GM19035 (cell line): Measurements from ENCODE around the gene TBCK.

ENCODE experiments used
- ATAC-seq: cut with Tn5 transposase; IDR thresholded peaks from one replicate; pipeline ENCODE4 v1.9.1; 2021; ENCODE audit not compliant: unreplicated experiment

Gene TBCK

GRCh38 chr4:106051514-106051913, 264.5 kb downstream of the TBCK start:
- no peak for ATAC-seq

DNA sequence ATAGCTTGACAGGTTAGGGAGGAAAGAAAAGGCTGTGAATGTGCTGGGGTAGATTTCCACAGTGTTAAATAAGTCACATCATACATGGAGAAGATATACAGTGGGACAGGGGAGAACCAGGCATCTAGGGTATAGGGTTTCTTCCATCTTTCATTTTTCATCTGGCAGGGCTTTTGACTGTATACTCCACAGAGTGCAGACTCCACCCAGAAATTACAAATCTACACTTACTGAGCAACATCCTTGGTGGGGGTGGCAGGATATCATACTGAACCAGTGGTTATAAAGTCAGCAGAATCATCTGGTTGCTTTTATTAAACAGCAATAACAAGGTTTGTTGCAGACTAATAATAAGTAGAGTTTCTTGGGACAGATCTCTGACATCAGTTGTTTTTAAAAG, 266.5 kb downstream of the TBCK start:
- no peak for ATAC-seq

DNA sequence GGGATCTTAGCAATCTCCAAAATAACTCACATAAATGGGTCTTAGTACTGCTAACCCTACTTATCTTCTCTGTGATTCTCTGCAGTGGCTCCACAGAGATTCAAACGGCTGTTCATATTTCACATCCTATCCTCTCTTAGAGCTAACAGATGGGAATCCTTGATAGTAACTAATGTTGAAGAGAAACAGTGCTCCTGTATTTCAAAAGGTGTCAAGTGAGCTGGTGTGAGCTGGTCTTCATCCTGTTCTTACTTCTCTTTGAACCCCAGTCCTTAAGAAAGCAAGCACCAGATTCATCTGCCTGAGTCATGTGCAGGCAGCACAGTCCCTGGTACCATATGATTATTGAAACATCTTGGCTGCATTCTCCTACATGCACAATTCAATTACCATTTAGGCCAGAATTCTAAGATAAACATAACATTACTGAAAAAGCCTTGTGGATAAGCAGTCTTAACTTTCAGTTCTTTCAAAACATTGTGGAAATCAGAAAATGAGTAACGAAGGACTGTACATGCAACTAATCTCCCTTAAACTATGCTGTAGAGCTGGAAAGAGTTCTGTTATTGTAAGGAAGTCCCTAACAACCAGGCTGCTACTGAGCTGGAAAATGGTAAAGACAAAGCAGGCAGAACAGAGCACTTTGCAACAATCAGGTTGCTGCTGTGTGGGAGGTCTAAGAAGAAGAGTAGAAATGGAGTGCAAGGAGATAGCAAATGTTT, 267.6 kb downstream of the TBCK start:
- ATAC-seq: no peak

DNA sequence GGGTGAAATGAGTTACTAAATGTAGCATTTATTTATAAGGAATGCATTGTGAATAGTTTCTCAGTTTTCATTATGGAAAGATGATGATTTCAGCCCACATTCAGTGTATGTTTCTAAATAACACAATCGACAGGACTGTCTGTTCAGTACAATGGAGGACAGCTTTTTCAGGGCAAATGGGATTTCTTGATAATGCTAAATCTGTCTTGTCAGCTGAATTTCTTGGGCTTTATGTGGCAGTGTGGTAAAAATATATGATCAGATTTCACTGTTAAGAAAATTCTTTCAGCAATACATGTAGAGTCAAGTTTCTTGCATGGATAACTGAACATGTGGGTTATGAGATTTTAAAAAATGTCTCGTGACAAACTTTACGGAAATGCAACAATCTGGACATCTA, 269.9 kb downstream of the TBCK start:
- ATAC-seq: no peak

DNA sequence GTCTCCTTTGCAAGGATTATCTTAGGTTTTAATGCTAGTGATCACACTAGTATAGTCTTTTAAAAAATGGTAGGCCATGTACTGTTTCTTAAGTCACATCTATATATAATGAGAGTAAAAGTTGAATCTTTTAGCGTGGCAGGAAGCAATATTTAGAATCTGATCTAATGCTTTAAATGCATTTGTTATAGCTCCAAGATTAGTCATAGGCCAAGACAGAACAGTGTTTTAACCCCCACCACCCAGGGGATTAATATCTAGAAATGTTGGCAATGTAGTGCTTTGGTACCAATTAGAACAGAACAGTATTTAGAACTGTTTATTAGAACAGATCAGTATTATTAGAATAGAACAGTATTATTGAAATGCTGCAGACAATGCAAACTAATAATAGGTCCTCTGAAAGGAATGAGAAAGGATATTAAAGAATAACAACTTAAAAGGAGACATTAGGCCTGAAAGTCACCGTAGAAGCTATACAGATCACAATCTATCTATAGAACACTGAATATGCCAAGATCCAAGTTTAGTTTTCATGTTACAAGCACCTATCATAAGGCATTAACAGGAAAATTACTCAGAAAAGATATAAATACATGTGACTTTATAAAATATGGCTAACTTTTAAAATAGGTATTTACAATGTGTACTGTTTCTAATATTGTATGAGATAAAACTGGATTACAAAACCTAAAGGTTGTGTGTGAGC, 274.6 kb downstream of the TBCK start:
- no peak for ATAC-seq

GRCh38 chr4:106039796-106040195, 276.2 kb downstream of the TBCK start:
- no peak for ATAC-seq

DNA sequence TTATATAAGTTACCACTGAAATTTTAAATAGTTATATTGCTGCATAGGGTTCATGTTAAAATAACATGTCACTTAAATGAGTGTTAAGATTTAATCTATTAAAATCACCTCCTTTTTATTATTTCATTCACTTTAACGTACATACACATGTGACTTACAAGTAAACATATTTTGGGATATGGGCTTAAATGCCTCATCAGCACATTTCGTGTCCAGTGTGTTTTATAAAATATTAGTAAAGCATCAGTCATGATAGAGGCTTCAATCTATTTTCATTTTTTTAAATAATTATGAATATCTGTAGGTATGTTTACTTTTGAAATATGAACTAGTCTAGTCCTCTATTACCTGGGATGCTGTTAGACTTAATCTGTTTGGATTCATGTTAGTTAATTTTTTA, 277.1 kb downstream of the TBCK start:
- ATAC-seq: no peak

GRCh38 chr4:106038012-106038411, 278.0 kb downstream of the TBCK start:
- ATAC-seq: no peak

DNA sequence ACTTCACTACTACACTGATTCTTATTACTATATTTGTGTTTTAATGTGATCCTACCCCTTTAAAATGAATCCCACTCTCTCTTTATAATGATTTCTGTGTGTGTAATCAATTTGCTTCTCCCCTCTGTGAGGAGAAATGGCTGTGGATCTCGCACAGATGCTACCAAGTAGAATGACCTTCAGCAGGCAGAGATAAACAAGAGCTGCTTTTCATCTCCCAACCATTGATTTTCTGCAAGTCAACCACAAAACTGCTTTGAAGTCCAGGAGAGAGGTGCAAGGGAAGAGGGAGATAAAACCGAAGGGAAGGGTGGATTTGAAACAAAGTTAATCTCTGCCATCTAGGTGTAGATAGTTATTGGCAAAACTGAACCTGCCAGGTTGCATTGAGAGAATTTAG, 279.2 kb downstream of the TBCK start:
- ATAC-seq: no peak

DNA sequence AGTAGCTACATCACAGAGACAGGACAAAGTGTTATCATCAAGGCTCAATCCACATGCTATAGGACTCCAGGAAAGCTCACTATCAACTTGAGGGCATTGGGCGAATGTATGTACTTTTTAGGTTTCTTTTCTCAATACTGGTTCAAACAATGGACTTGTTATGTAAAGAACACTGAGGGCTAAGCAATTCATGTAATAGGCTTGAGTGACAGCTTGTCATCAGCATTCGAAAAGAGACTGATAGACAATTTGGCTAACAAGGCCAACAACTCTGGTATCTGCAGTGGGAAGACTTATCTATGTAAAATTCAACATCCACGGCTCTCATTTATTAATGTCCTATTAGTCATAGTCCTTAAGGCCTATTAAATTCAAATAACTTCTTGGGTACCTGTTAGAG, 279.7 kb downstream of the TBCK start:
- no peak for ATAC-seq

DNA sequence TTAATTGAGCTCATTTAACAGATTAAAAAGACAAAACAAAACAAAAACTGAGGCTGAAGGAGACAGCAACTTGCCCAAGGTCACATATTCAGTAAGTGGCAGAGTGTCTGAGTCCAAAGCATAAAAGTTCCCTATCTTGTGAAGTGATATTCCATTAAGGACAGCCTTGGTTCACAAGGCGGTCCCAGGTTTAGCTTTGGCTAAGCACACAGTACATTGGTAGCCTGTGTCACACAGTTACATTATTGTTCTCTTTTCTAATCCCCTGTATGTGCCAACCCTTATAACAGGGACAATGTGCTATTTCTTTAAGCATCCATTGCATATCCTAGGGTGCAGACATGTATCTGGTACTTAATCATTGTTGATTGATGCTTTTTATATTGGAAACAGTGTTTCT, 280.8 kb downstream of the TBCK start:
- ATAC-seq: no peak

- no peak for ATAC-seq
These were observed 281.3 kb downstream of the TBCK start for GRCh38 chr4:106034751-106035150.

DNA sequence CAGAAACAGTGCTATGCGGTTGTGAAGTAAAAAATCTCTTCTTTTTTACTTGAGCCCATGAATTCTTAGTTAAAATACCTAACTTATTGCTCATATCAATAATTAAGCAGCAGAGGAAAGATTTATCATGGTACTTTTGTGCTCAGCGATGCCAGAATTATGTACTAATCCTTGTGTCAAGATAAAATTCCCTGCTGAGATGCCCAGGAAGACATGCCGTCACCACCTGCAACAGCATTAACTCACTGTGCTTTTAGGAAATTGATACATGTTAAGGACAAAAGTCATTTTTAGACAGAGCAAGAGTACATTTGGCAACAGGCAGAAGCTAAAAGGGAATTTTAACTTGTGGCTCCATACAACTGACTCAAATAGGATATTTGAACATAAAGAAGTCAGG, 281.8 kb downstream of the TBCK start:
- ATAC-seq: no peak

- ATAC-seq: no peak
These were observed 282.5 kb downstream of the TBCK start for GRCh38 chr4:106033469-106033868.

- ATAC-seq: no peak
These were observed 283.1 kb downstream of the TBCK start for GRCh38 chr4:106032851-106033286.

GRCh38 chr4:106022454-106022853, 293.6 kb downstream of the TBCK start:
- no peak for ATAC-seq

DNA sequence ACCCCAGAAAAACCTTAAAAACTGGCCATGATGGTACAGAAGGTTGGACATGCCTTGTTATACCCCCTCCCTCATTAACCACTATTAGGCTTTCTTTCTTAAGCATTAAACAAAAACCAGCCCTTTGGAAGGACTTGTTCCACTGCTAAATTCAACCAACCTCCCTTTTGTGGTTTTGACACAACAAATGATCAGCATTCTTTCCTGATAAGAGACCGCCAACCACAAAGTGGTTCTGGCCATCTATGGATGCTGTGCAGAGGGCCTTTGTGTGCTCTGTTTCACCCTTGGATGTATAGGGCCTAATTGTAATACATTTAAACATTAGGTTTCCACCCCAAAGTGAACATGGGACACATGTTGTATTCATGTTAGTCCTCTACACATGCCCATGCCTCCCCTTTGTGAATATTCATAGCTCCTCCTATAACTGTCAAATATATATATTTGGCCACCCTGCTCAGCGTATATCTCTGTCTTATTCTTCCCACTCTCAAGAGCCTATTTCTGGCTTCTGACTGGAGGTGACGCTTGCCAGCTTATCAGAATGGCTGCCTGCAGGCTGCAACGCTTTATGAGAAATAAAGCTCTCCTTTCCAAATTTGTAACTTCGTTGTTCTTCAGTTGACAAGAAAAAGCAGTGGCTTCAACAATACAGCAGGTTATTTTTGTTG, 294.1 kb downstream of the TBCK start:
- no peak for ATAC-seq

GRCh38 chr4:106019771-106020170, 296.2 kb downstream of the TBCK start:
- no peak for ATAC-seq

GRCh38 chr4:106017975-106018374, 298.0 kb downstream of the TBCK start:
- ATAC-seq: no peak

GRCh38 chr4:106011387-106011786, 304.6 kb downstream of the TBCK start:
- ATAC-seq: no peak

GRCh38 chr4:106010761-106011160, 305.2 kb downstream of the TBCK start:
- no peak for ATAC-seq

GRCh38 chr4:106002994-106003393, 313.0 kb downstream of the TBCK start:
- ATAC-seq: no peak
